HUES48 (cell line): ENCODE measurements around the gene MMRN1.

Experiments used
- H3K27ac ChIP-seq: one replicate; pipeline ENCODE4 v1.7.0; 2013; ENCODE audit warnings: low read depth, low read length, inconsistent platforms
- H3K27me3 ChIP-seq: 2 replicates; pipeline ENCODE4 v1.6.1; 2013; ENCODE audit warnings: mild to moderate bottlenecking, low read length; ENCODE audit not compliant: control insufficient read depth, insufficient read depth
- H3K36me3 ChIP-seq: 2 replicates; pipeline ENCODE4 v1.6.1; 2013; ENCODE audit warnings: low read length; ENCODE audit not compliant: control insufficient read depth, insufficient read depth
- H3K4me1 ChIP-seq: 2 replicates; pipeline ENCODE4 v1.6.1; 2013; ENCODE audit warnings: mild to moderate bottlenecking, low read length; ENCODE audit not compliant: control insufficient read depth, insufficient read depth
- H3K4me3 ChIP-seq: 2 replicates; pipeline ENCODE4 v1.5.1; 2013; ENCODE audit warnings: mild to moderate bottlenecking, low read depth, low read length
- H3K9ac ChIP-seq: 2 replicates; pipeline ENCODE4 v1.6.1; 2013; ENCODE audit warnings: mild to moderate bottlenecking, low read depth, low read length, moderate library complexity
- H3K9me3 ChIP-seq: 2 replicates; pipeline ENCODE4 v1.6.1; 2013; ENCODE audit warnings: low read length; ENCODE audit not compliant: control insufficient read depth, insufficient read depth

The MMRN1 gene

DNA sequence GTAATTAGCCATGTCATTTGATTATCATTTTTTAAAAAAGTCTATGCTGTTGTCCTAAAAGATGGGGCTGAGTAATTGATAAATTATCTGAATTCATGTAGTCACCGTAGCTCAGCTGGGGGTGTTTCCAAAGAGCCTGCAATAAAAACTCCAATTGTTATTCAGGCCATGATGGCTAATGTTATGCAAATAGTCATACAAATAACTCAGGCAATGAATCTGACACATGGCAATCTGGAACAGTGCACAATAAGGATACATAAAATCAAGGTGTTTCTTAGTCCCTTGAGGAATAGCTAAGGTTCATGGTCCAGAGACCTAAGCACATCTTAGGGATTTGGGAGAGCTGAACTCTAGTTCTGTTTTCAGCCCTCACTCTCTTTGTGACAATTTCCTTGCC is 15.2 kb downstream of the MMRN1 start:
- H3K27me3 ChIP-seq: no peaks in the 10 kb centered on the region
- H3K36me3 ChIP-seq: no peaks in the 10 kb centered on the region
- H3K4me3 ChIP-seq: no peak overlapping the region
- peaks cover 11% of the 10 kb centered on the region for H3K4me1 ChIP-seq
- no peaks in the 10 kb centered on the region for H3K9me3 ChIP-seq
- no peak overlapping the region for H3K27ac ChIP-seq
- no peak overlapping the region for H3K9ac ChIP-seq

DNA sequence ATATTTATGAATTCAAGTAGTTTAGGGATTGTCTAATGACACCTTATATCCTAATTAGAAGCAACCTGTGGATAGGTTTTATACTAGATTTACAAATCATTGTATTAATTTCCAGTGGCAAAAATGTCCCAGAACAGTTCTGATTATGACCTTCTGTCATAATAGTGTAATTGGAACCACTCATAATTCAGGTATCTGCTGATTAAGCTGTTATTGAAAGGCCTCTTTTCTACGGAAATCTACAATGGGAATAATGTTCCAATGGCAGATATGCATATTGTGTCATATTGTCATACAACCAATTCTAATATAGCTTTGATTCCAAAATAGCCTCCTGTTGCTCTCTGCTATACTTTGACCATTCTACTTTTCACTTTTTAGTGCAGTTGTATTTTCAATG is 19.0 kb downstream of the MMRN1 start:
- no peaks in the 10 kb centered on the region for H3K9me3 ChIP-seq
- no peak overlapping the region for H3K27ac ChIP-seq
- no peaks in the 10 kb centered on the region for H3K36me3 ChIP-seq

GRCh38 chr4:89914609-89915550 is 20.2 kb downstream of the MMRN1 start:
- Histone ChIP-seq H3K36me3 (no peaks in the 10 kb centered on the region), H3K4me1 (peaks cover 20% of the 10 kb centered on the region), H3K4me3 (no peak overlapping the region), H3K27me3 (no peaks in the 10 kb centered on the region), H3K27ac (no peak overlapping the region), H3K9me3 (no peaks in the 10 kb centered on the region), H3K9ac (no peak overlapping the region)

More for the DNA sequence above, 19.0 kb downstream of the MMRN1 start:
- Histone ChIP-seq H3K9ac (no peak overlapping the region), H3K4me3 (no peak overlapping the region), H3K27me3 (no peaks in the 10 kb centered on the region), H3K4me1 (peaks cover 18% of the 10 kb centered on the region)

- no peaks in the 10 kb centered on the region for H3K9me3 ChIP-seq
- H3K4me3 ChIP-seq: no peak overlapping the region
- no peaks in the 10 kb centered on the region for H3K27me3 ChIP-seq
- H3K9ac ChIP-seq: no peak overlapping the region
- no peak overlapping the region for H3K27ac ChIP-seq
- H3K4me1 ChIP-seq: peaks cover 27% of the 10 kb centered on the region
- no peaks in the 10 kb centered on the region for H3K36me3 ChIP-seq
Observed at GRCh38 chr4:89915937-89916336, 21.3 kb downstream of the MMRN1 start.

GRCh38 chr4:89922848-89923416 is 28.3 kb downstream of the MMRN1 start:
- Histone ChIP-seq H3K36me3 (no peaks in the 10 kb centered on the region), H3K27ac (no peak overlapping the region)

GRCh38 chr4:89928838-89929237 is 34.2 kb downstream of the MMRN1 start:
- Histone ChIP-seq H3K9me3 (no peaks in the 10 kb centered on the region), H3K27ac (no peak overlapping the region), H3K4me1 (peaks cover 14% of the 10 kb centered on the region), H3K9ac (no peak overlapping the region), H3K27me3 (no peaks in the 10 kb centered on the region), H3K36me3 (no peaks in the 10 kb centered on the region), H3K4me3 (no peak overlapping the region)

More at GRCh38 chr4:89922848-89923416, 28.3 kb downstream of the MMRN1 start:
- Histone ChIP-seq H3K9me3 (no peaks in the 10 kb centered on the region), H3K4me1 (peaks cover 9% of the 10 kb centered on the region; the same call in 1 of the 2 replicates), H3K4me3 (no peak overlapping the region), H3K27me3 (no peaks in the 10 kb centered on the region), H3K9ac (no peak overlapping the region)

GRCh38 chr4:89929425-89930159 is 34.9 kb downstream of the MMRN1 start:
- Histone ChIP-seq H3K9ac (no peak overlapping the region), H3K36me3 (no peaks in the 10 kb centered on the region), H3K27ac (no peak overlapping the region), H3K4me3 (no peak overlapping the region), H3K27me3 (no peaks in the 10 kb centered on the region), H3K9me3 (no peaks in the 10 kb centered on the region), H3K4me1 (peaks cover 14% of the 10 kb centered on the region)

DNA sequence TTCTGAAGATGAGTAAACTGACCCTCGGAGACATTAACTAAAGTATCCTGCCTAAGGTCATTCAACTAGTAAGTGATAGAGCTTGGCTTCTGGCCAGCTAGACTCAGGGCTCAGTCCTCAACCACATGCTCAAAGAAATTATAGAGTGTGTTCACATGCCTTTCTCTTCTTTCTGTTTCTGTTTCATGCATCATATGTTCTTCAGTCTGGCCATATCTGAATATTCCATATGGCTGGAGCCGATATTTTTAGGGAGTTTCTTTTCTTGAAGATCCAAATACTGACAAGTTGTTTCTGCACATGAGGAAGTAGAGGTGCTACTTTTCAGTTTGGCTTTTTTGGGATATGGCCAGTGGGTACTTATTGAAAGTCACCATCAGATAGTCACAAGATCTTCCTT is 44.9 kb downstream of the MMRN1 start:
- no peak overlapping the region for H3K9ac ChIP-seq
- H3K4me1 ChIP-seq: no peaks in the 10 kb centered on the region
- no peak overlapping the region for H3K27ac ChIP-seq
- no peaks in the 10 kb centered on the region for H3K36me3 ChIP-seq
- no peak overlapping the region for H3K4me3 ChIP-seq
- H3K9me3 ChIP-seq: no peaks in the 10 kb centered on the region
- no peaks in the 10 kb centered on the region for H3K27me3 ChIP-seq

DNA sequence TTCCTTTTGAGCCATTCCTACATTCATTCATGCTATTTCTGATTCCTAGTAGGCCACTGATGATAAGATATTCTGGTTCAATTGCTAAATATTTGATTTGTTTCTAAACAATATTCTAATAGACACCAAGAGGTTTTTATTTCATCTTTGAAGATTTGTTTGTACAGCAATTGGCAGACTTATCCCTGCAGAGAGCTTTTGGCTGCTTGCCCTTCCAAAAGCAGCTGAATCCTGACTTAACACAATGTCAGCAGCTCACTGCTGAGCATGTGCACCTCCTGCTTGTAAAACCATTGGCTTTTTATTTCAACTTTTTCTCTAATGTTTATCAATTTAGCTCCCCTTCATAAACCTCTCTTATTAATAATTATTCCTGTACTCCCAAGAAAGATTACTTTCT is 45.3 kb downstream of the MMRN1 start:
- Histone ChIP-seq H3K27me3 (no peaks in the 10 kb centered on the region), H3K9ac (no peak overlapping the region), H3K36me3 (no peaks in the 10 kb centered on the region), H3K9me3 (no peaks in the 10 kb centered on the region), H3K27ac (no peak overlapping the region), H3K4me3 (no peak overlapping the region), H3K4me1 (no peaks in the 10 kb centered on the region)

- no peaks in the 10 kb centered on the region for H3K36me3 ChIP-seq
- H3K9ac ChIP-seq: no peak overlapping the region
- no peaks in the 10 kb centered on the region for H3K9me3 ChIP-seq
- H3K4me3 ChIP-seq: no peak overlapping the region
- no peaks in the 10 kb centered on the region for H3K27me3 ChIP-seq
- no peak overlapping the region for H3K27ac ChIP-seq
- no peaks in the 10 kb centered on the region for H3K4me1 ChIP-seq
Observed at GRCh38 chr4:89942811-89943210, 48.2 kb downstream of the MMRN1 start.
